ENCODE results near the gene OR1S2. TPM values are rescaled to one million over a fixed set of nuclear protein-coding genes. Genes with fewer than 3 reads are reported as not detected.

The OR1S2 gene
- total RNA-seq, 1 experiment from 2014 or later = not detected

Other genes with a start within 250 kb of the OR1S2 start
- not detected in 2 replicates for gene OR9Q1, start 180.3 kb downstream of the OR1S2 start, total RNA-seq (2014; rRNA removed; shearing (Covaris generic); ENCODE audit: low replicate concordance)
- not detected in 2 replicates for gene OR6Q1, start 173.2 kb downstream of the OR1S2 start, total RNA-seq (2014; rRNA removed; shearing (Covaris generic); ENCODE audit: low replicate concordance)
- not detected in 2 replicates for gene OR9I1, start 78.6 kb downstream of the OR1S2 start, total RNA-seq (2014; rRNA removed; shearing (Covaris generic); ENCODE audit: low replicate concordance)
- gene OR9Q2, start 15.1 kb downstream of the OR1S2 start, total RNA-seq (2014; rRNA removed; shearing (Covaris generic); ENCODE audit: low replicate concordance) = not detected in 2 replicates
- not detected in 2 replicates for gene OR1S1, start 8.6 kb upstream of the OR1S2 start, total RNA-seq (2014; rRNA removed; shearing (Covaris generic); ENCODE audit: low replicate concordance)
- not detected in 2 replicates for gene OR10Q1, start 24.8 kb upstream of the OR1S2 start, total RNA-seq (2014; rRNA removed; shearing (Covaris generic); ENCODE audit: low replicate concordance)
- gene OR10W1, start 64.1 kb upstream of the OR1S2 start, total RNA-seq (2014; rRNA removed; shearing (Covaris generic); ENCODE audit: low replicate concordance) = not detected in 2 replicates
- not detected in 2 replicates for gene OR5B17, start 154.9 kb upstream of the OR1S2 start, total RNA-seq (2014; rRNA removed; shearing (Covaris generic); ENCODE audit: low replicate concordance)
- not detected in 2 replicates for gene OR5B3, start 202.7 kb upstream of the OR1S2 start, total RNA-seq (2014; rRNA removed; shearing (Covaris generic); ENCODE audit: low replicate concordance)
- gene OR5B2, start 224.0 kb upstream of the OR1S2 start, total RNA-seq (2014; rRNA removed; shearing (Covaris generic); ENCODE audit: low replicate concordance) = not detected in 2 replicates
- not detected in 2 replicates for gene OR5B12, start 238.1 kb upstream of the OR1S2 start, total RNA-seq (2014; rRNA removed; shearing (Covaris generic); ENCODE audit: low replicate concordance)

Data from Caki2 (cell line).